ENCODE measurements around the gene PGM2. TPM values are rescaled to one million over a fixed set of nuclear protein-coding genes. Genes with fewer than 3 reads are reported as not detected.

Gene PGM2
- total and polyA plus RNA-seq, 2 donors (not counting 3 experiments of a cell fraction or from before 2014, with no cell fraction given): 17.9 to 53.9 TPM

GRCh38 chr4:37802068-37802666 lies 24.3 kb upstream of the PGM2 start:
- dilution Hi-C loops (cut with MboI; ENCODE audit: extremely low pct_ligation_motif_present, low sequenced_read_pairs): no loop called here
- FAIRE-seq: peak; percentile 86

More at GRCh38 chr4:37802068-37802666, 24.3 kb upstream of the PGM2 start:
- peak; percentile 73 for DNase-seq (ENCODE audit: low read depth, low spot score)
- Histone ChIP-seq H3K9me3 (replicated peaks; ENCODE audit: control insufficient read depth, insufficient read depth, low read length) (no peaks in the 10 kb centered on the region), H3K27ac (ENCODE audit: insufficient read depth, low read depth, low read length) (no peak overlapping the region), H3K36me3 (ENCODE audit: control insufficient read depth in 2 of 2, extremely low read depth in 1 of 2, insufficient read depth in 2 of 2, low read length in 2 of 2) (no peaks in the 10 kb centered on the region), H3K9ac (replicated peaks; ENCODE audit: extremely low read depth, insufficient read depth, low read length) (no peak overlapping the region), H2AFZ (ENCODE audit: low read depth, low read length) (no peak overlapping the region), H3K9me1 (replicated peaks; ENCODE audit: control insufficient read depth, extremely low read depth, insufficient read depth, low read length) (no peaks in the 10 kb centered on the region), H3K4me3 (replicated peaks in 1 of 3; ENCODE audit: insufficient read depth in 1 of 3, low read depth in 1 of 3, low read length in 3 of 3) (no peak overlapping the region), H4K20me1 (replicated peaks; ENCODE audit: control insufficient read depth, extremely low read depth, insufficient read depth, low read length) (no peaks in the 10 kb centered on the region), H3K27me3 (ENCODE audit: control insufficient read depth in 2 of 2, insufficient read depth in 2 of 2, low read length in 2 of 2) (peaks cover 0 to 3% of the 10 kb centered on the region in 2 experiments), H3K4me2 (ENCODE audit: insufficient read depth, low read length) (no peak overlapping the region), H3K4me1 (ENCODE audit: control insufficient read depth, extremely low read depth, insufficient read depth, low read length) (no peaks in the 10 kb centered on the region), H3K79me2 (ENCODE audit: control insufficient read depth, insufficient read depth, low read length) (no peaks in the 10 kb centered on the region)
- TF ChIP-seq MYC (IDR thresholded peaks at IDR 0.05; ENCODE audit: low read depth, low read length) (no peak), CTCF (IDR thresholded peaks at IDR 0.05; ENCODE audit: extremely low read depth in 1 of 2, insufficient read depth in 1 of 2, low read depth in 1 of 2, low read length in 2 of 2) (peak; percentile 42 to 51)
- intact Hi-C loops (cut with micrococcal nuclease): loop anchor here (1.0 to 2.0 kb wide), 4 partner anchors 23 to 349 kb away; partner anchors contain the start of gene RELL1
- BruUV-seq (replicated peaks): no TSS peak
- ChIA-PET POLR2A (no interaction called here), CTCF (interaction anchor here (0.6 to 3.4 kb wide), 29 partner anchors 8 to 367 kb away, joined by 3 to 109 read pairs (median 4); partner anchors contain the start of gene PGM2)
